NCI-H1694 treated with DMSO at 0.1 percent for 48 hours (cell line): ENCODE data around the gene BRSK2.
"Not testable (repeated sequence)": the region's sequence is repeated elsewhere in the genome, so short reads cannot be mapped to it uniquely, and the experiment has no call there.

Source experiments
- DNase-seq: peaks from one replicate; lab custom pipeline; 2025; lab: John Stamatoyannopoulos, UW

Gene BRSK2

DNA sequence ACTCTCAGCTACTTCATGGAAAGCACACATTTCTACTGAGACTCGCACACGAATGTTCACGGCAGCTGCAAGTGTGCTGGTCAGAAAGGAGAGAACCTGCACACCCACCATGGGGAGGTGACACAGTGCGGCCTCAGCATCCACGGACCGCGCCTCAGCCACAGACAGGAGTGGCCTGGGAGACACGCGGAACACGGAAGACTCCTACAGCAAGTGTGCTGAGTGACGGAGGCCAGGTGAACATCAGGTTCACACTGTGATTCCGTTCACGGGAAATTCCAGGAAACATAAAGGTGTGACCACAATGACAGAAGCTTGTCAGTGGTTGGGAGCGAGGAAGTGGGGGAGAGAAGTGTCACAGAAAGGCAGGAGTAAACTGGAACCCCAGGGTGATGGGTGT, 110.2 kb downstream of the BRSK2 start:
- no peak for DNase-seq

DNA sequence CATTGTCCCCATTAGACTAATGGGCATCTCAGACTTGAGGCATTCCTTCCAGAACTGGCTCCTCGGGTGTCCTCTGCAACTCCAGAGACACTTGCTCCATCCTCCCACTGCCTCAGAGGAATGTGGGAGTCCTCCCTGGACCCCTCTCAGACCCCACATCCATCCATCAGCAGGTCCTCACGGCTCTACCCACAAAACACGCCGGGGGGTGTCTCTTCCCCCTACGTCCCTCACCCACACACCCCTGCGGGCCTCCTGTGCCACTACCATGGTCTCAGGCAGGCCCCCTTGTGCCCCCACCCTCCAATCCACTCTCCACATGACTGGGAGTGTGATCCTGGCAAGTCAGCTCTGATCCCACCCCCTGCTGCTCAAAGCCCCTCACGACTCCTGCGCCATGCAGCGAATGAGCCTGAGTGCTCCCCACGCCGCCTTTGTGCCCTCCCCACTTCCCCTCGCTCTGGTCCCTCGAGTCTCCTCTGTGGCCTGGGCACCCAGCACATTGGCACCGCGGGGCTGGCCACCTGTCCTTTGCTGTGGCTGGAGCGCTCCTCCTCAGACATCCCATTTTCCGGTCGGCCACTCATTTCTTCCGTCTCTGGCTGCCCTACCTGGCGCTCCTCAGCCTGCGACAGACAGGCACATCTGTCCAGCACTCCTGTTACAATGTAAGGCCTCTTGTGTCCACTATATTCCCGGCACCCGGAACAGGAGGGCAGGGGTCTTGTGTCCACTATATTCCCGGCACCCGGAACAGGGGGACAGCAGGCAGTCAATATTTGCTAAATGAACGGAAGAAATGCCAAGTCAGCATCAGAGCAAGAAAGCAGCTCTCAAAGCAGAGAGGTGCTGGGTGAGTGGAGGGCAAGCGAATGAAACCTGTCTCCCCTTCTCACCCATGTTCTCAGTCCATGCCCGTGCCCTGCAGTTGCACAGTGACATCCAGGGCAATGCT, 111.0 kb downstream of the BRSK2 start:
- no peak for DNase-seq

DNA sequence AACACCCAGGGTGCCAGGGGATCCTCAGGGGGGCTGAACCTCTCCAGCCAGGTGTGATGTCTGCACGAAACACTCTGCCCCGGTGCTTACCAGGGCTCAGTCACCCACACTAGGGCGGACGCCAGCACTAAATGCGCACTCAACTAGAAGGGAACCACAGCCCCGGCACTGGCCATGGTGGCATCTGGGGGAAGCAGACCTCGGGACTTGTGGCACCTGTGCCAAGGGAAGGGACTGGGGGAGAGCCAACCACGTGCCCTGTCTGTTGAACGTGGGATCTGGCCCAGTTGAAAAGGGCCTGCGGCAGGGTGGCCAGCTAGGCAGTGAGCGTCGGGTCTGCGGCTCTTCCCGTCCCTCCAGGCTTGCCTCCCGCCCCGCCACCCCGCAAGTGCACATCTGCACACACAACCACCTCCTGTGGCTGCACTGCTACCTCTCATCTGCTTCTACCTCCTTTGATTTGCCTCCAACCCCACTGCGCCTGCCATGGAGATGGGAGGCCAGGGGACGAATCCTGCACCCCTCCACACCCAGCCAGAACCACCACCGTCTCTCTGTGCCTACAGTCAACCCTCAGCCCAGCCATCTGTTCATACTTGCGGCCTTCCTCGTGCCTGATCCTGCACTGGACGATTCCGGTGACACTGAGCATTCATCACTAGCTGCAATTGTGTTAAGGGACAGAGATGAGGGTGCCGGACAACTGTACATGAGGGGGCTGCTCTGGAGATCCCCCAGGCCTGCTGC, 111.9 kb downstream of the BRSK2 start:
- DNase-seq: no peak

DNA sequence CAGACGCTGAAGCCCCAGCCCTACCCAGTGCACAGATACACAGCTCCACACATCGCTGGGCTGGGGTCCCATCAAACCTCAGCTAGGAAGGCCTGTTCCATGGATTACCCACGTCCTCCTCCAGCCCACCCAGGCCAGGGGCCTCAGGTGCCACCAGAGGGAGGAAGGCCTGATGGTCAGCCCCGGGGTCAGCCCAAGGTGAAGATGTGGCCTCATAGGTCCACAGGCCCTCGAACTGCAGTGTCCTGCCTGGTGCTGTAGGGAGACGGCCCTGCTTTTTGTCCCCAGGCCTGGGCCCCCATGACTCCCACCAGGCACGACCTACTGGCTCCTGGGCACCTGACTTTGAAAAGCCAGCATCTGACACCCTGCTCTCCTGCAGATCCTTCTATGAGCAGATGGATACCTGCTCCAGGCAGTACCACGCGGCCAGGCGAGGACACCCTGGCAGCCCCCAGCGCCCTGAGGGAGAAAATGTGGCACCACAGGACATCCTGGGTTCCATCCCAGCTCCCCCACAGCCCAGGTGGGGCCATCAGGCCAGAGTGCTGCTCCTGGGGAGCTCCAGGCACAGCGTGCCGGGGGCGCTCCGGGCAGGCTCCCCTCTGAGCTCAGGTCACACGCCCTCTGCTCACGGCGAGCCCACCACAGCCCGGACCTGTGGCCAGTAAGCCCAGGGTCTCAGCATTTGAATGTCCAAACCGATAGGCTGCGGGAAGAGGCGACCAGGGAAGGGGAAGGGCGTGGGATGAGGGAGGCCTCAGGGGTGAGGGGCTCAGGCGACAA, 112.6 kb downstream of the BRSK2 start:
- no peak for DNase-seq

- no peak for DNase-seq
Measured at GRCh38 chr11:1502954-1503707, 113.4 kb downstream of the BRSK2 start.

GRCh38 chr11:1503708-1504104, 114.0 kb downstream of the BRSK2 start:
- no peak for DNase-seq

DNA sequence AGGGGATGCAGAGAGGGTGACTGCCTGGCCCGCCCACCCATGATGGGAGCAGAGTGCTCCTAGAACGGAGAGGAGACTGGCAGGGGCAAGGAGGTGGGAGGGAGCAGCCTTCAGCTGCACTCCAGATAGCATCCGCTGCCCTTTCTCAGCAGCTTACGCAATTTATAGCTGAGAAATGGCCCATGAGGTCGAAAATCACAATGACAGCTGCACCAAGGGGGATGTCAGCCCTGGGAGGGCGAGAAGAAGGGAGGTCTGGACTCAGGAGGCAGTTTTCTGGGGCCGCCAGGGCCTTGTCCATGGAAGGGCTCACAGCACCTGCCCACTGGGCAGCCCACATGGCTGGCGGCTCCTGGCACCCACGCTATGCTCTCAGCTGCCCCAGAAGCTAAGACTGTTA, 114.4 kb downstream of the BRSK2 start:
- no peak for DNase-seq

DNA sequence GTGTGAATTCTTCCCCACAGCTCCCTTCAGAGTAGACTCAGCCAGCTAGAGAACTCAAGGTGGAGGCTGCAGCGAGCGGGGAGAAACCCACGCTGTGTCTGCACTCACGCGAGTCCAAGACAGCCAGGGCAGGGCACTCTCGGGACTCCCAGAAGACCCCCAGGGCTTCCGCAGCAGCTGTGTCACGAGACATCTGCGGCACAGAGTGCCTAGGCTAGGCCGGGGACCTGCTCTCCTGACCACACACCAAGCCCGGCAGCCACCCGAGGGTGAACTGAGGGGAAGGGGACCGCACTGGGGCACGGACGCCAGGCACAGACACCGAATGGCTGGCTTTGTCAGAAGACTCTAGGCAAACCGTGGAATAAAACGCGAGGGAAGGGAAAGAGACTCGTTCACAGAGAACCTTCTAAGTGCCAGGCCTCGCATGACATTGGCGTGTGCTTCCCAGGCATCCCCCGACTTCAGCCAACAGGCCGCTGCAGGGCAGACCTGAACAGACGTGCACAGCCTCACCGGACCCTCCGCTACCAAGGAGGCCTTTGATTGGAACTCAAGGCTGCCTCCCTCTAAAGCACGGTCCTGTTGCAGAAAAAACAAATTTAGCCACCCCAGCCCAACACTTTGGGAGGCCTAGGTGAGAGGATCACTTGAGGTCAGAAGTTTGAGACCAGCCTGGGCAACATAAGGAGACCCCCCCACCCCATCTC, 115.0 kb downstream of the BRSK2 start:
- no peak for DNase-seq

DNA sequence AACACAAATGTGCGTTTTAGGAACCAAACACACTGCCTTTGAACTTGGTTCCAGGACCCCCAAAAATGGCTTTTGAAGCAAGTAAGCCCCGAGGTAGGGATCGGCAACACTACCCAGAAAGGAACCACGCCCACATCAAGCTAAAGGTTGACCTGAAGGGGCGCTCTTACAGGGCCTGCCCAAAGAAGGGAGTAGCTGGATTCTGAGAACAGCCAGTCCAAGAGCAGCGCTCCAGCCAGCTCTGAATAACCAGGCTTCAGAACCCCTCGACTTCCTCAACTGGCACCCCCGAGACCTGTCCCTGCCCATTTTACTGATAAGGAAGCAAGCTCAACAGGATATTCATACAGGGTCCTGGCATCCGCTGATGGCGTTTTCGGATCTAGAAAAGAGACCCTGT, 115.7 kb downstream of the BRSK2 start:
- no peak for DNase-seq

DNA sequence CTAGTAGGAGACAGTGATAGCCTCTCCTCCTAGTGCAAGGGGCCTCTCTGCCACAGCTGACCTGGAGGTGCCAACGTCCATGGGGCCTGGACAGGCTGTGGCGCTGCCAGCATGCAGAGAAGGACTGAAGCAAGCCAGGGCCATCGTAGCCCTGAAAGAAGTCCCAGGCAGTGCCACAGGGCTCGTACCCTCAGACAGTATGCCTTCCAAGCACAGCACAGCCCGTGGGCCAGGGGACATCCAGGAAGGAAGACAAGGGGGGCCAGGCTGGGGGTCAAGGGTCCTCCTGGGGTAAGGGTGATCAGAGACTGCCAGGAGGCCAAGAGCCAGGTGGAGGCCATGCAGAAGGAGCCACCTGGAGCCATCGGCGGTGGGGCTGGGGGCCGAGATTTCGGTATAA, 117.2 kb downstream of the BRSK2 start:
- no peak for DNase-seq

- no peak for DNase-seq
Measured at GRCh38 chr11:1507381-1508140, 117.8 kb downstream of the BRSK2 start.

GRCh38 chr11:1508491-1508891, 118.8 kb downstream of the BRSK2 start:
- DNase-seq: no peak

DNA sequence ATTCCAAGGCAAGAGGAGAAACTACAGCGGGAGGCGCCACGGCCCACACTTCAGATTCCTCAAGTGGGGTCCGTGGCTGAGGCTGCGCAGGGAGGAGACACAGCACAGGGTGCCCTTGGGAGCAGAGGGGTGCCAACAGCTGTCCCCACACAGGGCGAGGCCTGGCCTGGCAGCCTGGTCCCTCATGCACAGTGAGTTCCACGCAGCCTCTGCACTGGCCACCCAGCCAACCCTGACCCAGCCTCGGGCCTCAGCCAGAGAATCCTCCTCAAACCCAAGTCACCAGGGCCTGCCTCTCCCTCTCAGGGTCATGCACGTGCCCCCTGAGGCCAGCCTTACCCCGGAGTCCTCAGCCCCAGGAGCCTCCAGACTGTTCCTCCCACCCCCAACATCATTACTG, 119.3 kb downstream of the BRSK2 start:
- DNase-seq: no peak

DNA sequence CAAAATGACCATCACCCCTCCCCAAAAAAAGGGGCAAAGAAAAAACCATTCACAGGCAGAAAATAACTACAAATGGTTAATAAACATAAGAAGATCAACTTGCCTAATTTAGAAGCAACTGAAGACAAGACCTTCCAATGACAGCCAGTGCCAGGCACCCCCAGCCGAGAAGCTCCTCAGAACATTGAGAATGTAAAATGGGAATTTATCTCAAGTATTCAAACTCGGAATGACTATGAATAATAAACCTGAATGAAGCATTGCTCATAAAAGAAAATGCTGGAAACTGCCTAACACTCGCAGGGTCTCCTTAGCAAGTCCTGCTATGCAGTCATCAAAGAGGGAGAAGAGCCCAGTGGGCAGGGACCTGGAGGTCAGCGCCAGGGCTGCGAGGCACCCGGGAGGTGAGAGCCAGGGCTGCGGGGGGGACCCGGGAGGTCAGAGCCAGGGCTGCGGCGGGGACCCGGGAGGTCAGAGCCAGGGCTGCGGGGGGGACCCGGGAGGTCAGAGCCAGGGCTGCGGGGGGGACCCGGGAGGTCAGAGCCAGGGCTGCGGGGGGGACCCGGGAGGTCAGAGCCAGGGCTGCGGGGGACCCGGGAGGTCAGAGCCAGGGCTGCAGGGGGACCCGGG, 120.0 kb downstream of the BRSK2 start:
- no peak for DNase-seq

- not testable (repeated sequence) for DNase-seq
Measured at GRCh38 chr11:1510351-1510750, 120.6 kb downstream of the BRSK2 start.

GRCh38 chr11:1510928-1511327, 121.2 kb downstream of the BRSK2 start:
- no peak for DNase-seq

- no peak for DNase-seq
Measured at GRCh38 chr11:1511937-1512496, 122.3 kb downstream of the BRSK2 start.
